Keratinocyte (primary cell): ENCODE data around the gene ZBTB32.

Source experiments
- CTCF ChIP-seq, 3 experiments: IDR thresholded peaks in 1 of 3; conservative IDR thresholded peaks in 1 of 3; optimal IDR thresholded peaks in 1 of 3; 2 replicates in 2 of 3; 3 replicates in 1 of 3; pipeline versions ENCODE3 to v1.5.1; 2011; ENCODE audit warnings: low read length in 3 of 3, mild to moderate bottlenecking in 3 of 3, moderate library complexity in 2 of 3, control low read depth in 1 of 3, inconsistent platforms in 1 of 3; ENCODE audit not compliant: insufficient read depth in 2 of 3; ENCODE audit errors: extremely low read depth in 1 of 3
- EZH2 ChIP-seq: IDR thresholded peaks from one replicate; pipeline ENCODE4 v1.6.1; 2012; ENCODE audit warnings: inconsistent platforms, mild to moderate bottlenecking, low read length, moderate library complexity

- TF ChIP-seq EZH2, result no peak
- TF ChIP-seq CTCF (optimal IDR thresholded peaks at IDR 0.05 in 1 of 3, IDR thresholded peaks at IDR 0.05 in 1 of 3, conservative IDR thresholded peaks at IDR 0.05 in 1 of 3; ENCODE audit: extremely low read depth in 1 of 3, insufficient read depth in 2 of 3, low read length in 3 of 3), result no peak
Measured at GRCh38 chr19:35730326-35730725, 26.0 kb downstream of the ZBTB32 start.
